Right atrium auricular region (tissue), 2 donors: ENCODE results near the gene PROSER3. TPM values are rescaled to one million over a fixed set of nuclear protein-coding genes. Genes with fewer than 3 reads are reported as not detected.

Experiments used
- DNase-seq: peaks from one replicate; pipeline ENCODE4 v3.0.0-alpha.2; 2019; ENCODE audit warnings: low spot score
- H3K27ac ChIP-seq, 2 donors: fragments of 200-600 bp; sonication (generic); 1 replicate in 1 of 2; 2 replicates in 1 of 2; pipeline ENCODE4 v1.5.1; 2016 to 2019
- H3K27me3 ChIP-seq, 2 donors: fragments of 200-600 bp; sonication (generic); one replicate each; pipeline versions ENCODE4 v1.5.1 to v1.6.0; 2017 to 2019
- H3K36me3 ChIP-seq: fragments of 200-600 bp; sonication (generic); one replicate; pipeline ENCODE4 v1.5.1; 2016
- H3K4me1 ChIP-seq, 2 donors: fragments of 200-600 bp; sonication (generic); one replicate each; pipeline versions ENCODE4 v1.5.1 to v1.6.0; 2017 to 2019
- H3K4me3 ChIP-seq, 2 donors: fragments of 200-600 bp; sonication (generic); 1 replicate in 1 of 2; 2 replicates in 1 of 2; pipeline ENCODE4 v1.5.1; 2017 to 2019; ENCODE audit warnings: mild to moderate bottlenecking in 1 of 2, moderate library complexity in 1 of 2
- H3K9me3 ChIP-seq, 2 donors: fragments of 200-600 bp; sonication (generic); one replicate each; pipeline ENCODE4 v1.5.1; 2019
- total RNA-seq, 2 donors: library from RNA; depleted of rRNA; stranded (reverse); fragments of >200 nt; gene quantifications; one replicate each; pipeline ENCODE4 v1.1.0, GENCODE V29; 2016
- TF ChIP-seq, protein P1 (sequence below), 2 donors: fragments of 200-600 bp; sonication (generic); IDR thresholded peaks; one replicate each; pipeline ENCODE4 v1.5.1; 2019; ENCODE audit warnings: antibody characterized with exemption in 2 of 2

The PROSER3 gene
- total RNA-seq, 2 donors from 2014 or later: 7.2 TPM

DNA sequence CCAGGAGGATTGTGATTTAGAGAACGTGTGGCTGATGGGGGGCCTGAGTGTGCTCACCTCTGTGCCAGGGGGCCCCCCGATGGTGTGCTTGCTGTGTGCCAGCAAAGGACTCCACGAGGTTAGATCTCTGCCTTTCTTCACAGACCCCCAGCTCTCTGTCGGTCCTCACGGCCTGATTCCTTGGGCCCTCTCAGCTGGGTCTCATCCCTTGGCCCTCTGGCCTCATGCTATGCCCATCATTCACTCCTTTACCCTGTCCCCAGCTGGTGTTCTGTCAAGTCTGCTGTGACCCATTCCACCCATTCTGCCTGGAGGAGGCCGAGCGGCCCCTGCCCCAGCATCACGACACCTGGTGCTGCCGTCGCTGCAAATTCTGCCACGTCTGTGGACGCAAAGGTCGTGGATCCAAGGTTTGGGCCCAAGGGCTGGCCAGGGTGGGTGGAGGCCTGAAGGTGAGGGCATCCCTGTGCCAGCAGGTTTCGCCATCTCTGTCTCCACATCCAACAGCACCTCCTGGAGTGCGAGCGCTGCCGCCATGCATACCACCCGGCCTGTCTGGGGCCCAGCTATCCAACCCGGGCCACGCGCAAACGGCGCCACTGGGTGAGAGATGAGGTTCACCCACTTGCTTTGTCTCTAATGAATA, 32.6 kb upstream of the PROSER3 start:
- no peak for DNase-seq
- no peak overlapping the region for H3K4me3 ChIP-seq
- no peaks in the 10 kb centered on the region for H3K9me3 ChIP-seq
- no peaks in the 10 kb centered on the region for H3K27me3 ChIP-seq
- TF ChIP-seq, protein P1, sequence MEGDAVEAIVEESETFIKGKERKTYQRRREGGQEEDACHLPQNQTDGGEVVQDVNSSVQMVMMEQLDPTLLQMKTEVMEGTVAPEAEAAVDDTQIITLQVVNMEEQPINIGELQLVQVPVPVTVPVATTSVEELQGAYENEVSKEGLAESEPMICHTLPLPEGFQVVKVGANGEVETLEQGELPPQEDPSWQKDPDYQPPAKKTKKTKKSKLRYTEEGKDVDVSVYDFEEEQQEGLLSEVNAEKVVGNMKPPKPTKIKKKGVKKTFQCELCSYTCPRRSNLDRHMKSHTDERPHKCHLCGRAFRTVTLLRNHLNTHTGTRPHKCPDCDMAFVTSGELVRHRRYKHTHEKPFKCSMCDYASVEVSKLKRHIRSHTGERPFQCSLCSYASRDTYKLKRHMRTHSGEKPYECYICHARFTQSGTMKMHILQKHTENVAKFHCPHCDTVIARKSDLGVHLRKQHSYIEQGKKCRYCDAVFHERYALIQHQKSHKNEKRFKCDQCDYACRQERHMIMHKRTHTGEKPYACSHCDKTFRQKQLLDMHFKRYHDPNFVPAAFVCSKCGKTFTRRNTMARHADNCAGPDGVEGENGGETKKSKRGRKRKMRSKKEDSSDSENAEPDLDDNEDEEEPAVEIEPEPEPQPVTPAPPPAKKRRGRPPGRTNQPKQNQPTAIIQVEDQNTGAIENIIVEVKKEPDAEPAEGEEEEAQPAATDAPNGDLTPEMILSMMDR (IDR thresholded peaks at IDR 0.05): no peak
- H3K36me3 ChIP-seq: peaks cover 94% of the 10 kb centered on the region
- H3K4me1 ChIP-seq: no peaks in the 10 kb centered on the region
- H3K27ac ChIP-seq: no peak overlapping the region

DNA sequence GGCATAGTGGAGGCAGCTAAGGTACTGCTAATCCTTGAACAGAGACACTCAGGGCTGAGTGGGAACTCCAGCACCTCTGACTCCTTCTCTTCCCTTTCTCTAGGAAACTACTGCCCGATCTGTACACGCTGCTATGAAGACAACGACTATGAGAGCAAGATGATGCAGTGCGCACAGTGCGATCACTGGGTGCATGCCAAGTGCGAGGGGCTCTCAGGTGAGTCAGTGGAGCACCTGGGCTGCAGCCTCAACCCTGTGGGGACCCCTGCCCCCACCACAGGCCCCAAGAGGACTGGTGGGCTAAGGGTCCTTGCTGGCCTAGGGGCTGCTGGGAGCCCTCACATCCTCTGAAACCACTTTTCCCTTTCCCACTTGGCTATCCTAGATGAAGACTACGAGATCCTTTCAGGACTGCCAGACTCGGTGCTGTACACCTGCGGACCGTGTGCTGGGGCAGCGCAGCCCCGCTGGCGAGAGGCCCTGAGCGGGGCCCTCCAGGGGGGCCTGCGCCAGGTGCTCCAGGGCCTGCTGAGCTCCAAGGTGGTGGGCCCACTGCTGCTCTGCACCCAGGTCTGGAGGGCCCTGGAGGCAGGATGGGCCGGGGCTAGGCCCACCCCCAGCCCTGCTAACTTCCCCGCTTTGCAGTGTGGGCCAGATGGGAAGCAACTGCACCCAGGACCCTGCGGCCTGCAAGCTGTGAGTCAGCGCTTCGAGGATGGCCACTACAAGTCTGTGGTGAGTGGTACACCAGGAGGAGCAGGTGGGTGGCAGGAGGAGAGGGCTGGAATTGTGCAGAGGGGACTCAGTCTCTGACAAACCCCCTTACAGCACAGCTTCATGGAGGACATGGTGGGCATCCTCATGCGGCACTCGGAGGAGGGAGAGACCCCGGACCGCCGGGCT, 30.7 kb upstream of the PROSER3 start:
- TF ChIP-seq, protein P1 (IDR thresholded peaks at IDR 0.05): no peak
- no peak for DNase-seq
- H3K4me3 ChIP-seq: no peak overlapping the region
- peaks cover 98% of the 10 kb centered on the region for H3K36me3 ChIP-seq
- H3K27ac ChIP-seq: no peak overlapping the region
- H3K4me1 ChIP-seq: no peaks in the 10 kb centered on the region
- H3K27me3 ChIP-seq: no peaks in the 10 kb centered on the region
- no peaks in the 10 kb centered on the region for H3K9me3 ChIP-seq

DNA sequence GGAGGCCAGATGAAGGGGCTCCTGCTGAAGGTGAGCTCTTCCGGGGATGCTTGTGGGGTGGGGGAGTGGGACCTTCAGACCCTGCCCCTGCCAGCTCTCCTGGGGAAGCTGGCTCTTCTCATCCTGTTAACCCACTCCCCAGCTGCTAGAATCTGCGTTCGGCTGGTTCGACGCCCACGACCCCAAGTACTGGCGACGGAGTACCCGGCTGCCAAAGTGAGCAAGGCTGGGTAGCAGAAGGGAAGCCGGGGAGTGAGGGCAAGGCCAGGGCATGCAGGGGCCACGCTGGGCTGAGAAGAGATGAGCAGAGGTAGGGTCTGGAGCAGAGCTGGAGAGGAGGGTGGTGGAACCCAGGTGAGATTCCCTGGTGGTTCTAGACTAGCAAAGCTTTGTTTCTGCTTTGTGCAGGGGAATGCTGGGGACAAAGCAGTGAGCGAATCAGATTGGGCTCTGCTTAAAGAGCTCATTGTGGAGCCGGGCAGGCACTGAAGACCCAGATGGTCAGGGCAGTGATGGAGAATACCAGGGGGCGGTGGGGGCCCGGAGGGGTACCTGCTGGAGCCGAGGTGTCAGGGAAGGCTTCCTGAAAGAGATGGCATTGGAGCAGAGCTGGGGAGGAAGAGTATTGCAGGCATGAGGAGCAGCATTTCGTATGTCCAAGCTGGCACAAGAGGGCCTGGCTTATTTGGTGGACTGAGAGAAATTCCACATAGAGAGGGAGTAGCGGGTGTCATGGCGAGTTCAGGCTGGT, 29.8 kb upstream of the PROSER3 start:
- TF ChIP-seq, protein P1 (IDR thresholded peaks at IDR 0.05): no peak
- Histone ChIP-seq H3K4me1 (no peaks in the 10 kb centered on the region), H3K4me3 (no peak overlapping the region), H3K9me3 (no peaks in the 10 kb centered on the region), H3K36me3 (peaks cover 98% of the 10 kb centered on the region), H3K27me3 (no peaks in the 10 kb centered on the region), H3K27ac (no peak overlapping the region)
- no peak for DNase-seq

DNA sequence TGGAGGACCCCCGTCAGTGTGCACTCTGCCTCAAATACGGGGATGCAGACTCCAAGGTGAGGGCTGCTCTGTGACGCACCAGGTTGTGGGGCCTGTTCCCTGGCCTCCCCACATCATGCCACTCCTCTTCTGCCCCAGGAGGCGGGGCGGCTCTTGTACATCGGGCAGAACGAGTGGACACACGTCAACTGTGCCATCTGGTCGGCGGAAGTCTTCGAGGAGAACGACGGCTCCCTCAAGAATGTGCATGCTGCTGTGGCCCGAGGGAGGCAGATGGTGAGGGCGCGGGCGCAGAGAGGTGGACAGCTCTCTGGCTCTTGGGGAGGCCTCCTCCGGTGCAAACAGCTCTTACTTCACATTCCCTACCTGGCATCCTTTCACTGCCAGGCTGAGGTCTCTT, 29.0 kb upstream of the PROSER3 start:
- Histone ChIP-seq H3K27ac (no peak overlapping the region), H3K4me3 (no peak overlapping the region), H3K27me3 (no peaks in the 10 kb centered on the region), H3K9me3 (no peaks in the 10 kb centered on the region), H3K36me3 (peaks cover 89% of the 10 kb centered on the region), H3K4me1 (no peaks in the 10 kb centered on the region)
- TF ChIP-seq, protein P1 (IDR thresholded peaks at IDR 0.05): no peak
- no peak for DNase-seq

DNA sequence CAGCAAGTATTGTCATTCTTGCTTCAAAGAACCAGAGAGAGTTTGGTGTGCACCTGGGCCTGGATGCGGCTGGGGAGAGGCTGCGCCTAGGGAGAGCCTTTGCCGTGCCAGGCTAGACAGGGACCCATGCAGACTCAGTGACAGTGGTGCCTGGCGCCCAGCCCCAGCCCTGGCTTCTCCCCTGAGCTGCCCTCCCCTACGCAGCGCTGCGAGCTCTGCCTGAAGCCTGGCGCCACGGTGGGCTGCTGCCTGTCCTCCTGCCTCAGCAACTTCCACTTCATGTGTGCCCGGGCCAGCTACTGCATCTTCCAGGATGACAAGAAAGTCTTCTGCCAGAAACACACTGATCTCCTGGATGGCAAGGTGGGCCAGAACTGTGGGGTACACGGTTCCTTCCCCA, 28.2 kb upstream of the PROSER3 start:
- Histone ChIP-seq H3K27ac (no peak overlapping the region), H3K27me3 (no peaks in the 10 kb centered on the region), H3K9me3 (no peaks in the 10 kb centered on the region), H3K4me1 (no peaks in the 10 kb centered on the region), H3K4me3 (no peak overlapping the region), H3K36me3 (peaks cover 87% of the 10 kb centered on the region)
- DNase-seq: no peak
- TF ChIP-seq, protein P1 (IDR thresholded peaks at IDR 0.05): no peak
